CD4-positive, alpha-beta T cell treated with Interleukin-6 for 4 hours (primary cell): ENCODE measurements around the gene EXOC2.
A peak's percentile ranks its signal among the peaks of the same experiment; 100 is the strongest.
"Not testable (repeated sequence)": the region's sequence is repeated elsewhere in the genome, so short reads cannot be mapped to it uniquely, and the experiment has no call there.

Experiments
- DNase-seq: peaks from one replicate; pipeline ENCODE4 v3.0.0-alpha.2; 2020; ENCODE audit warnings: mixed read lengths

Gene EXOC2

GRCh38 chr6:677919-678318 lies 15.0 kb downstream of the EXOC2 start:
- DNase-seq = no peak

DNA sequence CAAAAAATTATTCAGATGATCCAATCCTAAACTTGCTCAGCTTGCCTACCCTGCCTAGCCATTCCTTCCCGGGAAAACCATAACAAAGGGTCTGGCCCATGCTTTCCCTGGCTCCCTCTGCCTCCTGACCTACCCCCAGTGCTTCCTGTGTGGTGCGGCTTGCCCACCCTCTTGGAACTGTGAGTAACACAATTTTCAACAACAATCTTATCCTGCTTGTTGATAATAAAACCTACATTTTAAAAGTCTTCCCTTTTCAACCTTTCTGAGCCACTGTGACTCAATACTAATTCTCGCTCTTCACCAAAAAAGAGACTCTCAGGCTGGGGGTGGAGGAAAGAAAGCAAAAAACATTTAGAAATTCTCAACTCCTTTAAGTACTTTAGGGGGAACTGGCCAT lies 18.0 kb downstream of the EXOC2 start:
- DNase-seq = no peak

- DNase-seq = no peak
Measured at GRCh38 chr6:674406-674805, 18.5 kb downstream of the EXOC2 start.

DNA sequence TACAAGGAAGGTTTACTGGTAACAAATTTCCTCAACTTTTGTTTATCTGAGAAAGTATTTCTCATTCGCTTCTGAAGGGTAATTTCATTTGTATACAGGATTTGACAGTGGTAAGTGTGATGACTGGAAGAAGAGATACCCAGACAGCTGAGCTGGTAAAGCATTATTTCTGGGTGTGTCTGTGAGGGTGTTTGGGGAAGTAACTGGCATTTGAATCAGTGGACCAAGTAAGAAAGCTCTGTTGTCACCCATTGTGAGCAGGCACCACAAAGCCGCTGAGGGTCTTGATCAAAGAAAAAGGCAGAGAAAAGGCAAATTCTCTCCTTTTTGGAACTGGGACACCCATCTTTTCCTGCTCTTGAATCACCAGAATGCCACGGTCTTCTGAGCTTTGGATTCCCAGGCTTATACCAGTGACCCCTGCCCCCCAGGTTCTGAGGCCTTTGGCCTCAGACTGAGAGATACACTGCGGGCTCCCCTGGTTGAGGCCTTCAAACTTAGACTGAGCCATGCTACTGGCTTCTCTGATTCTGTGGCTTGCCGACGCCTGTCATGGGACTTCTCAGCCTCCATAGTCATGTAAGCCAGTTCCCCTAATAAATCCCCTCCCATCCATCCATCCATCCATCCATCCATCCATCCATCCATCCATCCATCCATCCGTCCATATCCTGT lies 25.5 kb downstream of the EXOC2 start:
- no peak for DNase-seq

GRCh38 chr6:665403-666267 lies 27.3 kb downstream of the EXOC2 start:
- no peak for DNase-seq

- not testable (repeated sequence) for DNase-seq
Measured at GRCh38 chr6:663788-664187, 29.2 kb downstream of the EXOC2 start.

GRCh38 chr6:659716-660581 lies 33.0 kb downstream of the EXOC2 start:
- peak; percentile 24 for DNase-seq

DNA sequence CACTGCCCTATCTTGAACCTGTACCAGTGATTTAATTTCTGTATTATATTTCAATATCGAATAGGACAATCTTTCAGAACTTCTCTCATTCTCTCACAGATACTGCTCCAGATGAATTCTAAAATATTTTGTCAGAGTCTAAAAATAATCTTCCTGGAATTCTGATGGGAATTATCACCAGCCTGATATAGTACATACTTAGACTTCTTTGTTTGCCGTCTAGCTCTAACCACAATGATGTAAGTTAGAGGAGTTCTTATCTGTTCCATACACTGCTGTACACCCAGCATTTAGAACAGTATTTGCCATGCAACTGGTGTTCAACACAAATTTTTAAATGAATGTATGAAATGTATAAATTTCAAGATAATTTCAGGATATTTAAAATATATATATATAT lies 34.7 kb downstream of the EXOC2 start:
- no peak for DNase-seq

- no peak for DNase-seq
Measured at GRCh38 chr6:657743-658142, 35.2 kb downstream of the EXOC2 start.

GRCh38 chr6:656460-657252 lies 36.3 kb downstream of the EXOC2 start, which contains the start of gene HUS1B:
TSS of gene HUS1B (minus strand) at chr6:657100. CDS start at chr6:656944, 156 bp downstream.
- no peak for DNase-seq

DNA sequence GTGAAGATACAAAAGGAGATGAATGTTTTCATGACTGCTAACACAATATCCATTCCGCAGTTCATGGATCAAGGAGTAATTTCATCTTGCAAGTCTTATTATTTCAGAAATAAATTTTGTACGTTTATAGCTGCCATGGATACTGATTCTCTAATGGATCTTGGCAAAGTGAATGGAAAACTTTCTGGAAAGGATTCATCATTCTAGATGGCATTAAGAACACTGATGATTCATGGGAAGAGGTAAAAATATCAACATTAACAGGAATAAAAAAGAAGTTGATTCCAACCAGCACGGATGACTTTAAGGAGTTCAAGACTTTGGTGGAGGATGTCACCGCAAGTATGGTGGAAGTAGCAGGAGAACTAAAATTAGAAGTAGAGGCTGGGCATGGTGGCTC lies 38.8 kb downstream of the EXOC2 start:
- DNase-seq = no peak

DNA sequence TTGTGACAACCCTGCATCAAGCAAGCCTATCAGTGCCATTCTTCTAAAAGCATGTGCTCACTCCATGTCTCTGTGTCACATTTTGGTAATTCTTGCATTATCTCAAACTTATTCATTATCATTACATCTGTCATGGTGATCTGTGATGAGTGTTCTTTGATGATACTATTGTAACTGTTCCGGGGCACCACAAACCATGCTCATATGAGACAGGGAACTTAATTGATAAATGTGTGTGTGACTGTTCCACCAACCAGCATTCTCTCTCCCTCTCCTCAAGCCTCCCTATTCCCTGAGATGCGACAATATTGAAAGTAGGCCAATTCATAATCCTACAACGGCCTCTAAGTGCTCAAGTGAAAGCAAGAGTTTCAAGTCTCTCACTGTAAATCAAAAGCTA lies 40.1 kb downstream of the EXOC2 start:
- no peak for DNase-seq

GRCh38 chr6:650098-650497 lies 42.8 kb downstream of the EXOC2 start:
- DNase-seq = no peak

- no peak for DNase-seq
Measured at GRCh38 chr6:642805-643204, 50.1 kb downstream of the EXOC2 start.

GRCh38 chr6:641225-641985 lies 51.5 kb downstream of the EXOC2 start:
- DNase-seq = no peak

DNA sequence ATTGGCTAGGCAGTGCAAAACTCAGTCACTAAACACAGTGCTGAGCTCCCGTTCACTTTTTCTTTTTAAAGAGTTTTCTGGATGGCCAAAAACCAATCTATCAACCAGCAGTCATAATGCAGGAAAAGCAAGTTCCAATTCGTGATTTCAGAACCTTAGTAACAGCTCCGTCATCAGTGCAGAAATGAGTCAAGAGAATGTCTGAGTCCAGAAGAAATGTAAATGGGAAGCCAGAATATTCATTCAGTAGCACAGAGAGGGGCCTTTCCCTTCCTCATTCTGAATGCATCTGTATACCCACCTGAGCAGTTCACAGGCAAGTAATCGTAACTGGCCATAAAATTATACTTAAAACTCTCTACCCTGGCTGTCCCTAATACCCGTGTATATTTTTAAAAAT lies 56.5 kb downstream of the EXOC2 start:
- no peak for DNase-seq

DNA sequence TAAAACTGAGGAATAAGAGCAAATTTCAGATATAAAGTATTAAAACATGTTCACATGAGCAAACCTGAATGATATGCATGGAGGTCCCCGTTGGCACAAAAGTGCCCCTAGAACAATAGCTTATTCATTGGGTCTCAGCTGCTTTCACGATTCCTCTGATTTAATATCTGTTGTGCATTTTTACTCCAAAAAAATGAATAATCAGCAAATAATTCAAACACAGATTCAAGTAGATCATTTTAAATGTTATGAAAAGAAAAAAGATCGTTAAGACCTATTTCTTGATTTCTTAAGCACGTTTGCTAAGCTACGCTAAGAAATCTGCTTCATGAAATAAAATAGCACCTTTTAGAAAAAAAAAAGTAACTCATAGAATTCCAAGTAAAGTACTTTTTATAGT lies 57.7 kb downstream of the EXOC2 start:
- DNase-seq = no peak

DNA sequence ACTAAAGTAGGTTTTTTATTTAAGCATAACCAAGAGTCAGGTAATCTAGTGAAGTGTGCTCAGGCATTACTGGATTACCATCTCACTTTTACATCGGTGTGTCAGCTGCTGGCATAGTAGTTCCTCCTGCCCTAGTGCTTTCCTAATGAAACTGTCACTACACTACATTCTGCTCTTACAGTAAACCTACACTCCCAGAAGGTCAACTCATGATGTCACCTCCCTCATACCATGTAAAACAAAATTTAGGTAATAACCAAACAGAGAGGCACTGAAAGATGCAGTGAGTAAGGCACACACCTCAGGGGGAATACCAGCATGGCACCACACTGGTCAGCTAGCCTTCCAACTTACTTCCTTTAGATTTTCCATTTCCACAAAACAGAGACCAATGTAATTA lies 59.3 kb downstream of the EXOC2 start:
- DNase-seq = no peak

DNA sequence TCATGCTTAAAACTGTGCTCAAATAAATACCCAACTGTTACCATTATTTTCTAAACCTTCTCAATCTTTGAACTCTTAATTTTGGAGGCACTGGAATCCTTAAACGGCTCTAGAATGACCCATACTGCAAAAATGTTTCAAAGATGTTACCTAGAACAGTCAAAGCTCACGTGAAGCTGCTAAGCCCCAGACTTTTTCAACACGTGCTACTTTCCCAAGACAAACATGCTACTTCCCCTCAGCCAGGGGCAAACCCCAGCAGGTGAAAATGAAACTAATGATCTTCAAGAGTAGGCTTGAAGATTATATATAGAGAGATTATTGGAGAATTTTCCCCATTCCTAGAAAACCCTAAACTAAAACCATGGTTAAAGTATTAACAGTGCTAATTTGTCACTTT lies 64.2 kb downstream of the EXOC2 start:
- no peak for DNase-seq

- no peak for DNase-seq
Measured at GRCh38 chr6:626236-626635, 66.7 kb downstream of the EXOC2 start.

GRCh38 chr6:624979-625378 lies 68.0 kb downstream of the EXOC2 start:
- DNase-seq = no peak

- no peak for DNase-seq
Measured at GRCh38 chr6:622462-622861, 70.5 kb downstream of the EXOC2 start.
